GM21717 (cell line): Measurements from ENCODE around the gene GRIPAP1.

ENCODE experiments used
- ATAC-seq: cut with Tn5 transposase; IDR thresholded peaks from one replicate; pipeline ENCODE4 v1.9.1; 2021; ENCODE audit warnings: mild to moderate bottlenecking, moderate library complexity; ENCODE audit not compliant: unreplicated experiment

Gene GRIPAP1

GRCh38 chrX:48927736-48928382 is 74.2 kb downstream of the GRIPAP1 start:
- ATAC-seq = no peak

DNA sequence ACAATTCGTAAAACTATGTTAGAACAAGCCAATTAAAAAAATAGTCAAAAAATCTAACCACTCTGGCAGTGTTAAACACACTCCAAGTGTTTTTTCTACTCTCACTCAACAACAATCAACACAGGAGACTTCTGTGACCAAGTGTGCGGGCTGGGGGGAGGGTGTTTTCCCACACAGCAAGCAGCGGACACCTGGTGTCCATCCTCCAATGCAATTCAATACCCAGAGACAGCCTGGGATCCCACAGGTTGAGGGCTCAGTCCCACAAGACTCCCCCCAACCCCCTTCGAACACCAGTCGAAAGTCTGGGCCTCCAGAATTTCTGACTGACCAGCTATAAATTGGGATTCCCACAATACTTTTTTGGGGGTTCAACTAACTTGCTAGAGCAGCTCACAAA is 74.9 kb downstream of the GRIPAP1 start:
- no peak for ATAC-seq

GRCh38 chrX:48924270-48924669 is 77.8 kb downstream of the GRIPAP1 start:
- ATAC-seq = no peak

GRCh38 chrX:48923771-48924170 is 78.3 kb downstream of the GRIPAP1 start:
- ATAC-seq = no peak
